GM18870 (cell line): Measurements from ENCODE around the gene FGF11.
"Not testable (repeated sequence)": the region's sequence is repeated elsewhere in the genome, so short reads cannot be mapped to it uniquely, and the experiment has no call there.

Experiments
- ATAC-seq: cut with Tn5 transposase; IDR thresholded peaks from one replicate; pipeline ENCODE4 v1.9.1; 2021; ENCODE audit warnings: moderate library complexity; ENCODE audit not compliant: unreplicated experiment

FGF11 gene

DNA sequence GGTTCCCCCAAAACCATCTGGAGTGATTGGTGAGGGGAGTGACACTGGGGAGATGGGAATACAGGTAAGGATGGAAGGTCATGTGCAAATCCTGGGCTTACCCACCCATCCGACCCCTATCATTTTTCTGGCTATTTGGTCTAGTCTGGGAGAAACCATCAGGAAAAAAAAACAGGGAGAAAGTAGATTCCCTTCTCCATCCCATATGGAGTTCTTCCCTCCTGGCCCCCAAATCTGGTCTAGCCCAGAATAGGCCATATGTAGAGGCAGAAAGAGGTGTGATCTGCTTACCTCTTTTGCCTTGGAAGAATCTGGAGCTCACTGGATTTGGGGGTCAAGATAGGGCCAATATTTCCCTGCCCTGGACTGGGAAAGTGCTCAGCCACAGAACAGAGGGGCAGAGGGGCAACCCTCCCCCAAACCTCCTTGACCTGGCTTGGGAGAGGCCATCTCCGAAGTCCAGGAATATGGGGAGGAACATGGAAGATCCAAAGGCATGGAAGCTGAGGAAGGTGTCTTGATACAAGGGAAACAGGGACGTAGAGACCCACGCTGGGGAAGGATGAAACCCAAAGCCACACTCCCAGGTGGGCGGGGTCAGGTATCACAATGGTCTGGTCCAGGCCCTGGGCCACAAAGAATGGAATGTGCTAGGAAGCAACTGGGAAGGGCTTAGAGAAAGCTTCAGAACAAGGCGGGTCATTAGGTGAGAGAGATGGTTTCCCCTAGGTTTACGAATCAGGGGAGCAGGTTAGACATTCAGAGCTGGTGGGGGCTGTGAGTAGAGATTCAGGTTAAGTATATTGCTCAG lies 21.7 kb downstream of the FGF11 start:
- no peak for ATAC-seq

DNA sequence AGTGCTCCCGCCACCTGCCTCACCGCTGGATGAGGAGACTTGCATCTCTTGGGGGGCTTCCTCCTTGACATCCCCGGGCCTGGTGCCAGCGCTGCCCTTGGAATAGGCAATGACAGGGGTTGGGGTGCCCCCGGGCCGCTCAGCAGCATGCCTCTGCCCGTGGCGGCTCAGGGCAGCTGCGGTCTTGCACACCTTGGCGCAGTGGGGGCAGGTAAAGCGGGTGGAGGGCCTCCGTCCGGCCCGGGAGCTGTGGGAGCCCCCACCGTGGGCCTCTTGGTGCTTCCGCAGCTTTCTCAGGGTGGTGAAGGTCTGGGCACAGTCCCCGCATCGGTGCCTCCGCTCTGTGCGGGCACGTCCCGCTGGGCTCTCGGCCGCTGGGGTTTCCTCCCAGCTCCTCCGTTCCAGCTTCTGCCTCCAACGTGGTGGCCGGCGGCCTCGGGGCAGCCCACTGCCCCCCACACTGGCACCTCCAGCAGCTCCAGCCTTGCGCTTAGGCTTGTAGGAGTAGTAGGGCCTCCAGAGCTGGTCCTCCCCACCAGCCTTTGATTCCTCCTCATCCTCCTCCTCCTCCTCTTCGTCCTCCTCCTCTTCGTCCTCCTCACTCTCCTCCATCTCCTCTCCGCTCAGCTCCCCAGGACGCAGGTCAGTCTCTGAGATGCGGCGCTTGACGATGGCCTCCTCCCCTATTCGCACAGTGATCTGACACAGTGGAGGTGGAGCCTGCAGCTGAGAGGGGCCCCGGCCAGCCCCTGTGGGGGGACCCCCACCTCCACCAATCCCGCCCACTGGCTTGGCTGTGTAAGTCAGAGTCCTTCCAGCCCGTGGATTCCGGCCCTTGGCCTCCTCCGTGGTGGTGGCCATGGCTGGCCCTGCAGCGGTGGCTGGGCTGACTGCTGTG lies 23.4 kb downstream of the FGF11 start:
- ATAC-seq = no peak

DNA sequence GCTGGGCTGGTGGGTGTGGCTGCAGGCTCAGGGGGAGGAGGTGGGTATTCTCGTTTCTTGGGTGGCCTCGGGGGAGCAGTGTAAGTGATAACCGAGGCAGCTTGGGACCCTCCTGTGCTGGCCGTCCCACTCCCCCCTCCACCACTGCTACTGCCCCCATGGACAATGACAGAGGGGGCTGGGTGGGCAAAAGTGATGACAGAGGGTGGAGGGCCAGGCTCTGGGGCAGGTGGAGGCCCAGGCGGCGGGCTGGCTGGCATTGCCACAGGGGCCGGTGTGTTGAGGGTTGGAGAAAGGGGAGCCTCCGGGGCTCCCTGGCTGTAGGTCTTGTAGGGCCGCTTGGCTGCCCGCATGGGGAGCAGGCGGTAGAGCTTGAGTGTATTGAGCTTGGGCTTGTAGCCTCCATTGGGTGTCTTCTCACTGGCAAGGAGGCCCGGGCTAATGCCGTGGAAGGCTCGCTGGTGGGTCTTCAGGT lies 24.1 kb downstream of the FGF11 start:
- ATAC-seq = no peak

DNA sequence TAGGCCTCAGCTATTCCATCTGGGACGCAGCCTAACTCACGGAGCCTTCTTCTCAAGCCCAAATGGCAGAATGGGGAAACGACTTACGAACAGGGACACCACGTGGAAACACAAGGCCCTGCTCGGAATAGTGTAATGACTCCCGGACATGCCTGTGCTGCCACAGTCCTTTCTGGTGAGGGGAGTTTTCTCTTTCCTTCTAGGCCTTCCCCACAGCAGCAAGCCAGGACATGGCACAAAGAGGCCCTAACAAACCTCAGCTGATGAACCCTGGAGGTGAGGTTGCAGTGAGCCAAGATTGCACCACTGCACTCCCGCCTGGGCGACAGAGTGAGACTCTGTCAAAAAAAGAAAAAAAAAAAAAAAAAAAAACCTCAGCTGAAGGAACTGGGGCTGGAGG lies 24.8 kb downstream of the FGF11 start:
- ATAC-seq = no peak

DNA sequence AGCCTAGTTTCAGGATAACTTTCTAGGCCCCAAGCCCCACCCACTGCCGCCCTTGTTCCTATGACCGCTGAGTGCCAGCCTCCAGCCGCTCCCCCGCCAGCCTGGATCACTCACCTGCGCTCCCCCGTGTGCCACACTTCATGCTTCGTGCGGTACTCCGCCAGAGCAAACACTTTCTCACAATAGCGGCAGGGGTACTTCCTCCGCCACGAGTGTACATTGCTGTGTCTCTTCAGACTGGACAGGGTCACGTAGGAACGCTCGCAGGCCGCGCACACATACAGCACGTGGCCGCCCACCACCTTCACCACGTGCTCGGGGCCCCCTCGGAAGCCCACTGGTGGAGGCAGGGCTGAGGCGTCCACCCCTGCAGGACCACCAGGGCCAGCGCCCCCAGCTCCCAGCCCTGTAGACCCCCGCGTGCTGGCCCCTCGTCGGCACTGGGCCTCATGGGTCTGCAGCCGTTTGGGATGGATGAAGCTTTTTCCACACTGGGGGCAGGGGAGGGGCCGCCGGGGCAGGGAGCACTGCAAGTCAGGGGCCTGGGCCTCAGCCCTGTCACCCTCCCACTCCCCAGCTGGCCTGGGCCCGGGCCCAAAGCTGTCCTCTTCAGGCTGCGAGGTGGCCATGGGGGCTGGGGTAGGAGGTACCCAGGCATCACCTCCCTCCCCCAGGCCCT lies 26.4 kb downstream of the FGF11 start:
- no peak for ATAC-seq

DNA sequence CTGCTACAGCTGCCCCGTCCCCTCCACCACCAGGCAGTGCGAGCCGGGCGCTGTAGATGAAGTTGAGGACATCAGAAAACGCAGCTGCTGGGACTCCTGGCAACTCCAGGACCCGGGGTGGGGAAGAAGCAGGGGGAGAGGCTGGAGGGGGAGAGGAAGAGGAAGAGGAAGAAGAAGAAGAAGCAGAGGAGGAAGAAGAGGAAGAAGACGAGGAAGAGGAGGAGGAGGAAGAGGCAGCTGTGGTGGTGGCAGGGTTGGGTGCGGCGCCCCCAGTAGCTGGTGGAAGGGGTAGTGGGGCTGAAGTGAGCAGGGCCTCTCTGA lies 27.0 kb downstream of the FGF11 start:
- no peak for ATAC-seq

DNA sequence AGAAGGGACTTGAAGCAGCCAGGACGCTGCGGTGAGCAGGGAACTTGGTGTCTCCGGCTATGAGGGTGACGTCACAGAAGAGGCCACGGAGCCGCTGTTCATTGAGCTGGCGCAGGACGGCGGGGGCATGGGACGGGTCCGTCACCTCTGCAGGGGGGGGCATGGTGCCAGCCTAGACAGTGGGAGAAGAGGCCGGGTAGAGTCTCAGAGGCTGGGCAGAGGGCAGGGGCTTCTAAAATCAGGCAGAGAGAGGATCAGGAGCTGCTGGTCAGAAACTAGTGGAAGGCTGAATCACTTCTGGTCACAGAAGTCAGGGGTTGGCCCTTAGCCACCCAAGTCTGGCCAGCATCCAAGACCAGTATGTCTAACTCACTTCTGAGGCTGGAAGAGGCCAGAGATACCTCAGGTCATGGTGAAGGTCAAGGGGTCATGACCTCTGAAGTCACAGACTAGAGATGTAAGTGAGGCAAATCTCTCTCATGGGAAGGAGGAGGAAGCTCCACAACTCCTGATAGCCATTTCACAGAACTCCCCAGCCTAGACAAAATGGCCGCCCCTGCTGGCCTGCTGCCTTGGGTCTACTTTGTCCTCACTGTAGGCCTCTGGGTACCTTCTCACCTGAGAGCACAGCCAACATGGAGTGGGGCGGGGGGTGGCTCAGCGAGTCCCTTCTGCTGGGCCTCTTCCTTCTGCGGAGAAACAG lies 27.5 kb downstream of the FGF11 start:
- no peak for ATAC-seq

DNA sequence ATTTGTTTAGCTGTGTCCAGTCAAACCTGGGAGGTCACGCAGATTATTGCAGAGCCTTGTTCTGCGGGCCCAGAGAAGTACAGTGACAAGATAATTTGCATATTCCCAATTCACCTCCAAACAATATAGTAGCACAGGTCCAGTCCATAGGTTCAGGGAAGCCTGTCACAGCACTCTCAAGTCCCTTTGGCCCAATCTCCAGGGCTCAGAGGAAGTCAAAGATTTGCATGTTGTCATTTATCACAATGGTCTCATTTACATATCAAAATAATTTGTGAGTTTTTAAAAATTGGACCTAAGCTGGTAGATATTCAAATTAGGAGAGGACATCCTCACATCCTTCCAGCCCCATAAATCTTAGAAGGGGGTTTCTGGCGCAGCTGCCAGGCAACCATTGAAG lies 28.2 kb downstream of the FGF11 start:
- no peak for ATAC-seq

DNA sequence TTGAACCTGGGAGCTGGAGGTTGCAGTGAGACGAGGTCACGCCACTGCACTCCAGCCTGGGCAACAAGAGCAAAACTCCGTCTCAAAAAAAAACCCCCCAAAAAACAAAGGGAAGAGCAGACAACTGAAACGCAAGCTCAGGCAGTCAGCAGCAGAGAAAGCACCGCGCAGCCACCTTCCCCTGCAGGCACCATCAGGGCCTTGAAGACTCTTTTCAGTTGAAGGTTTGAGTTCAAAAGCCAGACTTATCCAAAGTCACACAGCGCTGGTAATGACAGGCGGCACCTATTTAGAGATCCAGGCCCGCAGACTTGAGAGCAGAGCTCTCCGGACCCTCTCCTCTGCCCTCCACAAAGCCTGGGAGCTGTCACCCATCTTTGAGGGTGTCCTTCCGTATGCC lies 29.0 kb downstream of the FGF11 start:
- ATAC-seq = no peak

DNA sequence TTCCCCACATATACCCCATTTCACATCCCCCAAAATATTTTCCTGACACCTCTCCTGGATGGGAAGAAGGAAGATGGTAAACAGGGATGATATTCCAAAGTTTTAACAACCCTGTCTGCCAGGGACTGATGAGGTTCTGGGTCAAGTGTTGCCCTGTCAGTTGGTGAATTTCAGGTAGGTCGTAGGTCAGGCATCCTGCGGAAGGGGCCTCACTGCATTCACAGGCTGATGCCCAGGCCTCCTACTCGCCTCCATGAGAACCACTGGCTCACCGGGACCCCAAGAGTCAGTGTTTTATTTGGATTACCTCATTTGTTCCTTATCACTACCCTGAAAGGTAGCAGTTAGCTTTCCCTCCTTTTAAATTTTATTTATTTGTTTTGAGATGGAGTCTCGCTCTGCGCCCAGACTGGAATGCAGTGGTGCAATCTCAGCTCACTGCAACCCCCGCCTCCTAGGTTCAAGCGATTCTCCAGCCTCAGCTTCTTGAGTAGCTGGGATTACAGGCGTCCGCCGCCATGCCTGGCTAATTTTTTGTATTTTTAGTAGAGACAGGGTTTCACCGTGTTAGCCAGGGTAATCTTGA lies 29.6 kb downstream of the FGF11 start:
- no peak for ATAC-seq

DNA sequence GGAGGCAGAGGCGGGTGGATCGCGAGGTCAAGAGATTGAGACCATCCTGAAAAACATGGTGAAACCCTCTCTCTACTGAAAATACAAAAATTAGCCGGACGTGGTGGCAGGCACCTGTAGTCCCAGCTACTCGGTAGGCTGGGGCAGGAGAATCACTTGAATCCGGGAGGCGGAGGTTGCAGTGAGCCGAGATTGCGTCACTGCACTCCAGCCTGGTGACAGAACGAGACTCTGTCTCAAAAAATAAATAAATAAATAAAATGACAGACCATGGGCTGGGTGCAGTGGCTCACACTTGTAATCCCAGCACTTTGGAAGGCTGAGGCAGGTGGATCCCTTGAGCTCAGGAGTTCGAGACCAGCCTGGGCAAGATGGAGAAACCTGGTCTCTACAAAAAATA lies 30.5 kb downstream of the FGF11 start:
- not testable (repeated sequence) for ATAC-seq

DNA sequence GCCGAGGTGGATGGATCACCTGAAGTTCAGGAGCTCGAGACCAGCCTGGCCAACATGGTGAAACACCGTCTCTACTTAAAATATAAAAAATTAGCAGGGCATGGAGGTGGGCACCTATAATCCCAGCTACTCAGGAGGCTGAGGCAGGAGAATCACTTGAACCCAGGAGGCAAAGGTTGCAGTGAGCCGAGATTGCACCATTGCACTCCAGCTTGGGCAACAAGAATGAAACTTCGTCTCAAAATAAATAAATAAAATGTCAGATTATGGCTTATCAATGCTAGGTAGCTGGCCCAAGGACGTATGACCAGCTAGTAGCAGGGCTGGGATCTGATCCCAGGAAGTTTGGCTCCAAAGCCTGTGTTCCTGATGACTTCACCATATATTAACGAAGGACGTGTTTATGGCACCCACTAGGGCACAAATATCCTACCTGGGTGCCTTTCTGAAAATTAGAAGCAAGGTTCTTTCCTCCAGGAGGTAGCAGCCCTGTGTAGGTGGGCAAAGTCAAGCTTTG lies 31.2 kb downstream of the FGF11 start:
- not testable (repeated sequence) for ATAC-seq

DNA sequence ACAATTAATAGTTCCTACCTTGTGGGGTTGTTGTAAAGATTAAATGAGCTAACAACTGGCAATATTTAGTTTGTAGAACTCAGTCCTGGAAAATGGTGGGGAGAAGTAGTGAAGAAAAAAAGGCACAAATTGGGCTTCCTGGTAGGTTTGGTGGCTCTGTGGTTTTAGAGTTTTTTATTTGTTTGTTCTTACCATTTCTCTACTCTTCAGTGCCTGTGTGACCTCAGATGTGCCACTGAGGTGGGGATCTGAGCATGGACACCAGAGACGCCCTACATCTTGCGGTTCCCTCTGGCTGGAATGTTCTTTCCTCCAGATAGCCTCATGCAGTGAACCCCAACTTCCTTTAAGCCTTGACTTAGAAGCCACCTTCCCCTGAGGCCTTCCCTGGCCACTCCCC lies 32.4 kb downstream of the FGF11 start:
- ATAC-seq = no peak

DNA sequence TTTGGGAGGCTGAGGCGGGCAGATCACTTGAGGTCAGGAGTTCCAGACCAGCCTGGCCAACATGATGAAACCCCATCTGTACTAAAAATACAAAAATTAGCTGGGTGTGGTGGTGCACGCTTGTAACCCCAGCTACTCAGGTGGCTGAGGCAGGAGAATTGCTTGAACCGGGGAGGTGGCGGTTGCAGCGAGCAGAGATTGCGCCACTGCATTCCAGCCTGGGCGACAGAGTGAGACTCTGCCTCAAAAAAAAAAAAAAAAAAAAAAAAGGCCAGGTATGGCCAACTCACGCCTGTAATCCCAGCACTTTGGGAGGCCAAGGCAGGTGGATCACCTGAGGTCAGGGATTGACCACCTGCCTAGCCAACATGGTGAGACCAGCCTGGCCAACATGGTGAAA lies 35.5 kb downstream of the FGF11 start:
- not testable (repeated sequence) for ATAC-seq

DNA sequence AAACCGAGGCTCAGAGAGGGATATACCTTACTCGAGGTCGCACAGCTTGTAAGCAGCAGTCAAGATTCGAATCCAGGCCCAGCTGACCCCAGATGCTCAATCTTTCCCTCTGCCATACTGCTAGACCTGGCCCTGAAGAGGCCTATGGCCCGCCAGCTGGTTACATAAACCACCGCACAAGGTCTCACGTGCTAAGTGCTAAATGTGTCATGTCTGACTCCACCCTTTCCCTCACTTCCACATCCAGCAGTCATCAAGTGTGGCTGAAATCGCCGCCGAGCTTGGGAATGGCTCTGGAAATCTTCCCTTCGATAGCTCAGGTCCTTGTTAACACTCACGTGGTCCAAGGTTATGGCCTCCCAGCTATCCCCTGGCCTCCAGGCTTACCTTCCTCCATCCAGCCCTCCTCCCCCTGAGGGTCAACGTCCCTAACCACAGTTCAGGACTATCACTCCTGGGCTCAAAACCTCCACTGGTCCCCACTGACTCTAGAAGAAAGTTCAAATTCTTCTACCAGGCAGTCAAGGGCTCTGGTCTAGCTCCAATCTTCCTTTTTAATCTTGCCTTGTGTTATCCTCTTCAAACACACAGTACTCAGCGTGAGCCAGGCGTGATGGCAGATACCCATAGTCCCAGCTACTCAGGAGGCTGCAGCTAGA lies 36.6 kb downstream of the FGF11 start:
- no peak for ATAC-seq

DNA sequence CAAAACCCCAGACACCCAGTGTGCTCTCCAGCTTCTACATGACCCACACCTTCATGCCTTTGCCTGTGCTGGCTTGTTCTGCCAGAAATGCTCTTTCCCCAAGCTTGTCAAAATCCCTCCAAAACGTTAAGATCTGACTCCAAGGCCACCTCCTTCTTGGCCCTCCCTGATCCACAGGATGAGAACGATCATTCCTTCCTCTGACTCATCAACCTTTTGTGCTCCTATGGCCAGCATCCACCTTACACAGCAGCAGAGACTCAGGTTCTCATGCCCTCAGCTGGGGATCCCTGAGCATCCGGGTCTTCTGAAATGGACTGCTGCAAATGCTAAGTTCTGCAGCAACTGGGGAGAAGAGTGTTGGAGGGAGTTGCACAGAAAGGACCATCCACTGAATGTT lies 37.2 kb downstream of the FGF11 start:
- ATAC-seq = no peak

DNA sequence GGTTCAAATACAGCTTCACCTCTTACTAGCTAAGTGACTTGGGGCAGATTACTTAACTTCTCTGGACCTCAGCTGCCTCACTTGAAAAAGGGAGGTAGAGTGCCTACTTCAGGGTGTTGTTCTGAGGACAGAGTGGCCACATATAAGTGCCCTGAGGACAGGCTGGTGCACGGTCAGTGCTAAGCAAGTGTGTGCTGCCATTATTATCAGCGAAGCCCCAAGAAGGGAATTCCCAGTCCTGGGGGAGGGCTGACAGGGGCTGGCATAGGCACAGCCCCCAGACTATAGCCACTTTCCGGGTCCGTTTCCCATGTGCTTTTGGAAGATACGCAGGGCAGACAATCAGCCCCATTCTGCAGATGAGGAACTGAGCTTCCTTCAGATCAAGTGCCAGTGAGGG lies 37.6 kb downstream of the FGF11 start:
- ATAC-seq = no peak

DNA sequence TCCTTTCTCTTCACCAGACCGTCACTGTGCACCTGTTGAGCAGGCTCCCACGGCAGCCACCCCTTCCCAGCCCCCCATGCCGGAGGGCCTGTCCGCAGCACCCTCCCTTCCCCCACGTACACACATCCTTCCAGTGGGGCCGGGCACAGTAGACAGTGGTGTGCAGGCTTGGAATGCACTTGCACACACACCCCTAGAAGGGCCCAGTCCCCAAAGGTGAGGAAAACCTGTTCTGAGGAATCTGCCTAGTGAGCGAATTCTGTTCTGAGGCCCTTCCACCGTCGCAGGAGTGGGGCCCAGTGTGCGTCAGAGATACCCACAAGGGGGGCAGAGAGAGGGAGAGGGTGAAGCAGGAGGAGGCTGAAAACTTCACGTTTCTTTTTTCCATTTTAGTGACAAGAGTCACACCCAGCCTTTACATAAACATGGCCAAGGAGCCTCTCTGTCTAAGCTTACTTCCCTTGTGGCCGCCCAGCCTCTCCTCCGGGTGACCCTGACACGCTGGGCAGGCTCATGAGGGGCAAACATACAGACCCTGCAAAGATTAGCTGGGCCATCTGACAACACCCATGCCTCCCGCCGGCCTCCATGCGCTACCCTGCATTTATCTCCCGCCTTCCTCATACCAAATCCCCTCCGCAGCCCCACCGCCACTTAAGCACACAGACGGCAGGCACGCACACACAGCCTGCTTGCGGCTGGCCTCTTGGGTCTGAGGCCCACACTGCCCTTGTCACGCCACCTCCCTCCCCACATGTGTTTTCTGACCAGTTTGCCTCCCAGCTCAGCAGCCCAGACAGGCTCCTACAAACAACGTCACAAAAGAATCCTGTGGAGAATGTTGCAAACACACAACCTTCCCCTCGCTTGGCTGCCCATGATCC lies 38.3 kb downstream of the FGF11 start:
- no peak for ATAC-seq
